HL-60 (cell line): ENCODE data around the gene PTTG1IP2.

Experiments used
- DNase-seq, 2 experiments: peaks; one replicate each; pipeline ENCODE4 v3.0.0-alpha.2; 2010 to 2020; ENCODE audit warnings: low read depth in 1 of 2, low spot score in 1 of 2
- H3K27ac ChIP-seq: fragments of 250-450 bp; sonication (Bioruptor Pico); replicated peaks from 2 replicates; pipeline ENCODE4 v1.5.1; 2020; ENCODE audit warnings: mild to moderate bottlenecking, moderate library complexity
- H3K27me3 ChIP-seq: fragments of 250-450 bp; sonication (Bioruptor Pico); 2 replicates; pipeline ENCODE4 v1.5.1; 2021; ENCODE audit warnings: mild to moderate bottlenecking, moderate library complexity; ENCODE audit not compliant: insufficient read depth, poor library complexity, severe bottlenecking
- H3K4me3 ChIP-seq: replicated peaks from 2 replicates; pipeline ENCODE4 v1.5.1; 2011; ENCODE audit warnings: mild to moderate bottlenecking, control low read depth, low read length; ENCODE audit not compliant: insufficient read depth
- GABPA ChIP-seq: IDR thresholded peaks from 2 replicates; pipeline ENCODE4 v1.6.1; 2012; ENCODE audit warnings: low read depth
- POLR2AphosphoS5 ChIP-seq: IDR thresholded peaks from 2 replicates; pipeline ENCODE4 v1.6.1; 2012; ENCODE audit warnings: low read depth
- REST ChIP-seq: IDR thresholded peaks from 2 replicates; pipeline ENCODE4 v1.6.1; 2012; ENCODE audit warnings: low read depth; ENCODE audit not compliant: insufficient replicate concordance
- SPI1 ChIP-seq: IDR thresholded peaks from 2 replicates; pipeline ENCODE4 v1.6.1; 2012; ENCODE audit warnings: low read depth, mild to moderate bottlenecking, borderline replicate concordance
- TF ChIP-seq, protein P1 (sequence below): IDR thresholded peaks from one replicate; pipeline ENCODE4 v1.5.1; 2011; ENCODE audit warnings: low read length, control low read depth, inconsistent platforms; ENCODE audit not compliant: insufficient read depth

The PTTG1IP2 gene

DNA sequence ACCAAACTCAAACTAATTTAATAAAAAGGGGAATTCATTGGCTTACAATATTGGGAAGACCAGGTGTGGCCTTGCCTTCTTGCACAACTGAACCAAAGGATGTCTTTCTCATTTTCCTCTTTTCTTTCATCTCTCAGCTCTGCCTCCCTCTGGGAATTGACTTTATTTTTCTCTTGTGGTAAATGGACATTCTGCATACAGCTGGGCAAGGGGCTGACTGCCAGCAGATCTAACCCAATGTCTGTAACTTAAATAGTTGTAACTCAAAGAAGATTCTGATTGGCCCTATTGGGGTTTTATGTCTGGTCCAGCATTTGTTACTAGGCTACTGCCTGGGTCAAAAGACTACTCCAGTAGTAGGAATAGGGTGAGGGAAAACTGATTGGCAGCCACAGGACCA, 15.3 kb downstream of the PTTG1IP2 start:
- TF ChIP-seq POLR2AphosphoS5 (no peak), REST (no peak), SPI1 (no peak), GABPA (no peak)
- TF ChIP-seq, protein P1, sequence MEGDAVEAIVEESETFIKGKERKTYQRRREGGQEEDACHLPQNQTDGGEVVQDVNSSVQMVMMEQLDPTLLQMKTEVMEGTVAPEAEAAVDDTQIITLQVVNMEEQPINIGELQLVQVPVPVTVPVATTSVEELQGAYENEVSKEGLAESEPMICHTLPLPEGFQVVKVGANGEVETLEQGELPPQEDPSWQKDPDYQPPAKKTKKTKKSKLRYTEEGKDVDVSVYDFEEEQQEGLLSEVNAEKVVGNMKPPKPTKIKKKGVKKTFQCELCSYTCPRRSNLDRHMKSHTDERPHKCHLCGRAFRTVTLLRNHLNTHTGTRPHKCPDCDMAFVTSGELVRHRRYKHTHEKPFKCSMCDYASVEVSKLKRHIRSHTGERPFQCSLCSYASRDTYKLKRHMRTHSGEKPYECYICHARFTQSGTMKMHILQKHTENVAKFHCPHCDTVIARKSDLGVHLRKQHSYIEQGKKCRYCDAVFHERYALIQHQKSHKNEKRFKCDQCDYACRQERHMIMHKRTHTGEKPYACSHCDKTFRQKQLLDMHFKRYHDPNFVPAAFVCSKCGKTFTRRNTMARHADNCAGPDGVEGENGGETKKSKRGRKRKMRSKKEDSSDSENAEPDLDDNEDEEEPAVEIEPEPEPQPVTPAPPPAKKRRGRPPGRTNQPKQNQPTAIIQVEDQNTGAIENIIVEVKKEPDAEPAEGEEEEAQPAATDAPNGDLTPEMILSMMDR: no peak
- peaks cover 13% of the 10 kb centered on the region for H3K27me3 ChIP-seq
- no peak overlapping the region for H3K4me3 ChIP-seq
- no peak overlapping the region for H3K27ac ChIP-seq
- no peak for DNase-seq

DNA sequence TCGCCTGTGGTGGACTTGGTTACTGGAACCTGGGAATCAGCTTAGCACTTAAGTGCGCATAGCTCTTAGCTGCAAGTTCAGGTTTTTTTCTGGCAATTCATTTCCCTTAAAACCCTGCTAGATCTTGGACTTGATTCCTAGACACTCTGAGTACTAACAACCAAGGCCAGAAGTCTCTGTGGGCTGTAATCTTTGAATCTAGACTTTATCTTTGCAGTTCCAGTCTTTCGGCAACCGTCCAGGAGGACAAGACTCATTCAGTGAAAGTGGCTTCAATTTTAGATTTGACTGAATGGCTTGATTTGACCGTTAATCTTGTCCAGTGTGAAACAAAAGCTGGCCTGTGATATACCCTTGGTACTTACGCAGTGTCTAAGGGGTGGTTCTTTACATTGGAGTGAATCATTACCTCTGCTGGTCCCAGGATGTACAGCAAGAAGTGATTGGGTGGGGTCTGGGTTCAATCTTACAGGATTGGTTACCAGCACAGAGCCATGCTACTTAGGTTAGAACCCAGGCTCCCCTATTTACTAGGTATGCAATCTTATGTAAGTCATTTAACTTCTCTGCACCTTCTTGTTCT, 16.4 kb downstream of the PTTG1IP2 start:
- TF ChIP-seq POLR2AphosphoS5: no peak
- no peak for TF ChIP-seq SPI1
- no peak for TF ChIP-seq GABPA
- TF ChIP-seq, protein P1: no peak
- H3K27ac ChIP-seq: no peak overlapping the region
- DNase-seq: no peak

GRCh38 chr7:90487808-90488207, 18.4 kb downstream of the PTTG1IP2 start:
- TF ChIP-seq, protein P1: no peak
- TF ChIP-seq REST (no peak), POLR2AphosphoS5 (no peak), SPI1 (no peak), GABPA (no peak)
- no peak for DNase-seq
- H3K27me3 ChIP-seq: peaks cover 9% of the 10 kb centered on the region
- H3K27ac ChIP-seq: no peak overlapping the region
- no peak overlapping the region for H3K4me3 ChIP-seq

More for the DNA sequence above, 16.4 kb downstream of the PTTG1IP2 start:
- peaks cover 13% of the 10 kb centered on the region for H3K27me3 ChIP-seq
- no peak overlapping the region for H3K4me3 ChIP-seq

- H3K4me3 ChIP-seq: no peak overlapping the region
- no peak overlapping the region for H3K27ac ChIP-seq
- peaks cover 7% of the 10 kb centered on the region for H3K27me3 ChIP-seq
- TF ChIP-seq, protein P1: no peak
- no peak for TF ChIP-seq SPI1
- DNase-seq: no peak
Observed at GRCh38 chr7:90488220-90488619, 18.8 kb downstream of the PTTG1IP2 start.
